Choroid plexus epithelial cell (primary cell): ENCODE data around the gene ISM1.

Source experiments
- DNase-seq: peaks from one replicate; pipeline ENCODE4 v3.0.0-alpha.2; 2010; ENCODE audit warnings: low read depth
- H3K4me3 ChIP-seq: 2 replicates; pipeline ENCODE4 v1.5.1; 2011; ENCODE audit warnings: low read depth, mild to moderate bottlenecking, control low read depth, low read length, moderate library complexity
- TF ChIP-seq, protein P1 (sequence below): conservative IDR thresholded peaks from 2 replicates; pipeline ENCODE4 v1.5.1; 2011; ENCODE audit warnings: low read depth, mild to moderate bottlenecking, control low read depth, inconsistent platforms, low read length, moderate library complexity

The ISM1 gene

GRCh38 chr20:13271977-13272975 lies 51.2 kb downstream of the ISM1 start:
- H3K4me3 ChIP-seq, result no peak overlapping the region
- no peak for DNase-seq
- TF ChIP-seq, protein P1, sequence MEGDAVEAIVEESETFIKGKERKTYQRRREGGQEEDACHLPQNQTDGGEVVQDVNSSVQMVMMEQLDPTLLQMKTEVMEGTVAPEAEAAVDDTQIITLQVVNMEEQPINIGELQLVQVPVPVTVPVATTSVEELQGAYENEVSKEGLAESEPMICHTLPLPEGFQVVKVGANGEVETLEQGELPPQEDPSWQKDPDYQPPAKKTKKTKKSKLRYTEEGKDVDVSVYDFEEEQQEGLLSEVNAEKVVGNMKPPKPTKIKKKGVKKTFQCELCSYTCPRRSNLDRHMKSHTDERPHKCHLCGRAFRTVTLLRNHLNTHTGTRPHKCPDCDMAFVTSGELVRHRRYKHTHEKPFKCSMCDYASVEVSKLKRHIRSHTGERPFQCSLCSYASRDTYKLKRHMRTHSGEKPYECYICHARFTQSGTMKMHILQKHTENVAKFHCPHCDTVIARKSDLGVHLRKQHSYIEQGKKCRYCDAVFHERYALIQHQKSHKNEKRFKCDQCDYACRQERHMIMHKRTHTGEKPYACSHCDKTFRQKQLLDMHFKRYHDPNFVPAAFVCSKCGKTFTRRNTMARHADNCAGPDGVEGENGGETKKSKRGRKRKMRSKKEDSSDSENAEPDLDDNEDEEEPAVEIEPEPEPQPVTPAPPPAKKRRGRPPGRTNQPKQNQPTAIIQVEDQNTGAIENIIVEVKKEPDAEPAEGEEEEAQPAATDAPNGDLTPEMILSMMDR, result no peak

- TF ChIP-seq, protein P1, result no peak
Measured at GRCh38 chr20:13274275-13274861, 53.3 kb downstream of the ISM1 start.

DNA sequence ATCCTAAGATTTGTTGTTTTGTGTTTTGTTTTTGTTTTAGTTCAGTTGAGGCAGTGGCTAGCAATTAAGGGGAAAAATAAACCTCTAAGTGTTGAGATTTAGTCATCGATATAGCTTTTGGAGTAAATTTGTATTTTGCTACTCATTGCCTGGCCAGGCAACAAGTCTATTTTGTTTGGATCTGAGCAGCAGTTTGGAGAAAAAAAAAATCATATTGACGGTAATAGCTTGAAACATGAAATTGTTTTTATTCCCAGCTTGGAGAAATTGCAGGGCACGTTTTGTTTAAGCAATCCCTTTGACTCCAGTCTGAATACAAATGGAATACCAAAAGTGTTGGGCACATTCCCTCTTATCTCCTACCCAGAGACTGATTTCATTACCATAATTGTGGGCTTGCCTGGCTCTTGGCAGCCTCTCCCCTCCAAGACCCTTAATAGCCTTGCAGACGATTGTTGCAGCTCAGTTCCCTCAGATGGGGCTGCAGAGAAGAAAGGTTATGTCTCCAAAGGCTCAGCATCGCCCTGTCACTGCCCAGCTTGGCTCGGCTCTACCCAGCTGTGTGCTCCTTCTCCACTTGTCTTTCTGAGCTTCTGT lies 56.0 kb downstream of the ISM1 start:
- no peak overlapping the region for H3K4me3 ChIP-seq
- DNase-seq, result no peak
- TF ChIP-seq, protein P1, result no peak

More at GRCh38 chr20:13274275-13274861, 53.3 kb downstream of the ISM1 start:
- no peak overlapping the region for H3K4me3 ChIP-seq
- no peak for DNase-seq

DNA sequence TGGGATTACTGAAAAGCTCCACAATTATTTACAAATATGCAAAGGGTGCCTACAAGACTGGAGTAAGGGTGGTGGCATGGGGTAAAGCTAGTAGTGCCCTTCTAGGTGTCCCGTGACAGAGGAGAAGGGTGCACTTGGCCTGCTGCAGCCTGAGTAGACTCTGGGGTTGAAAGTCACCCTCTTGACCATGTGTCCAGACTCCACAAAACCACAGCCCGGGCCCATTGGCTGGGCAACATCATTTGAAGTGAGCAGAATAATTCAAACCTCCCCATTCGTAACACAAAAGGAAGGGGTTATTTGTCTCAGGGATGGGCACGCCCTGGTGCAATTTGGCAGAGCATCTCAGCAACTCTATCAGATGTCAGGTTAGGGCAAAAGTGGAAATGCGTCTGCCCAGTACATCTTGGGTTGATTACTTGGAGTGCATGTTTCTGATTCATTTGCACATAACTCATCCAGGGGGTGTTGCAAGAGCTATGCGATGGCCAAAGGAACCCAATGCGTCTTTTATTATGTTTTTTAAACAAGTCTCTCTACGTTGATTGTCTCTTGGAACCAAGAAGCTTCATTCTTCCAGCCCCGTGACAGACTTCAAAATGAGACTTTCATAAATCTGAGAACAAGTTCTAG lies 56.7 kb downstream of the ISM1 start:
- no peak for DNase-seq
- TF ChIP-seq, protein P1, result no peak
- no peak overlapping the region for H3K4me3 ChIP-seq

GRCh38 chr20:13278812-13279570 lies 57.9 kb downstream of the ISM1 start:
- no peak for DNase-seq
- H3K4me3 ChIP-seq, result no peak overlapping the region
- TF ChIP-seq, protein P1, result no peak
